OCI-LY1 (cell line): ENCODE measurements around the gene FANK1.

Experiments used
- H2AFZ ChIP-seq: fragments of 200-600 bp; sonication (generic), shearing (Covaris generic); 2 replicates; pipeline ENCODE4 v1.6.0; 2014; ENCODE audit warnings: antibody characterized with exemption, mild to moderate bottlenecking, low read length
- H3F3A ChIP-seq: fragments of 200-600 bp; sonication (generic), shearing (Covaris generic); 2 replicates; pipeline ENCODE4 v1.6.0; 2014; ENCODE audit warnings: mild to moderate bottlenecking, antibody characterized with exemption, low read length, moderate library complexity; ENCODE audit not compliant: insufficient read depth
- H3K27ac ChIP-seq: fragments of 200-600 bp; sonication (generic); 2 replicates; pipeline ENCODE4 v1.5.1; 2014; ENCODE audit warnings: low read length, mixed run types, mild to moderate bottlenecking, low read depth; ENCODE audit not compliant: poor library complexity, severe bottlenecking
- H3K27me3 ChIP-seq: fragments of 200-600 bp; sonication (generic); 2 replicates; pipeline ENCODE4 v1.6.0; 2014; ENCODE audit warnings: antibody characterized with exemption, mild to moderate bottlenecking, low read length, moderate library complexity; ENCODE audit not compliant: insufficient read depth
- H3K36me3 ChIP-seq: fragments of 200-600 bp; sonication (generic); 2 replicates; pipeline ENCODE4 v1.6.1; 2014; ENCODE audit warnings: mild to moderate bottlenecking, antibody characterized with exemption, low read length, moderate library complexity, mixed read lengths; ENCODE audit not compliant: insufficient read depth
- H3K4me1 ChIP-seq: fragments of 200-600 bp; sonication (generic); 2 replicates; pipeline ENCODE4 v1.5.1; 2014; ENCODE audit warnings: mild to moderate bottlenecking, low read length, moderate library complexity; ENCODE audit not compliant: insufficient read depth, severe bottlenecking
- H3K4me2 ChIP-seq: fragments of 200-600 bp; sonication (generic), shearing (Covaris generic); 2 replicates; pipeline ENCODE4 v1.6.1; 2014; ENCODE audit warnings: low read length
- H3K4me3 ChIP-seq: fragments of 200-600 bp; sonication (generic); 2 replicates; pipeline ENCODE4 v1.5.1; 2014; ENCODE audit warnings: low read length, low read depth, mild to moderate bottlenecking, mixed read lengths; ENCODE audit not compliant: poor library complexity, severe bottlenecking
- H3K79me2 ChIP-seq: fragments of 200-600 bp; shearing (Covaris generic); 2 replicates; pipeline ENCODE4 v1.6.1; 2016; ENCODE audit warnings: mixed run types, low read length, mixed read lengths; ENCODE audit not compliant: insufficient read depth
- H3K9ac ChIP-seq: fragments of 200-600 bp; sonication (generic), shearing (Covaris generic); 2 replicates; pipeline ENCODE4 v1.6.1; 2014; ENCODE audit warnings: mild to moderate bottlenecking, low read length, mixed read lengths
- H3K9me2 ChIP-seq: fragments of 200-600 bp; sonication (generic), shearing (Covaris generic); 2 replicates; pipeline ENCODE4 v1.6.1; 2014; ENCODE audit warnings: low read depth, mild to moderate bottlenecking, low read length, mixed read lengths
- H3K9me3 ChIP-seq: fragments of 200-600 bp; shearing (Covaris generic); 2 replicates; pipeline ENCODE4 v1.6.1; 2014; ENCODE audit warnings: low read length, mixed read lengths
- H4K20me1 ChIP-seq: fragments of 200-600 bp; sonication (generic), shearing (Covaris generic); 2 replicates; pipeline ENCODE4 v1.6.0; 2016; ENCODE audit warnings: mild to moderate bottlenecking, low read length; ENCODE audit not compliant: insufficient read depth
- CTCF ChIP-seq: fragments of 200-600 bp; sonication (generic), shearing (Covaris generic); IDR thresholded peaks from 2 replicates; pipeline ENCODE4 v1.5.1; 2017; ENCODE audit warnings: mild to moderate bottlenecking, antibody characterized with exemption, low read length, moderate library complexity, mixed read lengths
- EZH2 ChIP-seq: fragments of 200-600 bp; sonication (generic), shearing (Covaris generic); IDR thresholded peaks from 2 replicates; pipeline ENCODE4 v1.8.0; 2017; ENCODE audit warnings: borderline replicate concordance, mixed run types, mild to moderate bottlenecking, antibody characterized with exemption, low read length, moderate library complexity, mixed read lengths

The FANK1 gene

GRCh38 chr10:125995726-125996304 is 99.5 kb downstream of the FANK1 start:
- Histone ChIP-seq H3F3A (no peaks in the 10 kb centered on the region), H3K4me3 (no peak overlapping the region), H3K4me2 (no peak overlapping the region), H3K9me3 (no peaks in the 10 kb centered on the region), H3K27ac (no peak overlapping the region), H3K9me2 (no peaks in the 10 kb centered on the region), H3K27me3 (no peaks in the 10 kb centered on the region; the same call in 1 of the 2 replicates), H3K79me2 (no peaks in the 10 kb centered on the region), H3K9ac (no peak overlapping the region), H4K20me1 (no peaks in the 10 kb centered on the region), H2AFZ (no peak overlapping the region), H3K4me1 (no peaks in the 10 kb centered on the region), H3K36me3 (no peaks in the 10 kb centered on the region)
- no peak for TF ChIP-seq EZH2
- no peak for TF ChIP-seq CTCF

- H3K9me3 ChIP-seq = no peaks in the 10 kb centered on the region
- TF ChIP-seq CTCF (no peak), EZH2 (no peak)
- no peaks in the 10 kb centered on the region for H3K79me2 ChIP-seq
- no peak overlapping the region for H3K4me2 ChIP-seq
- H3K4me3 ChIP-seq = no peak overlapping the region
- H3F3A ChIP-seq = no peaks in the 10 kb centered on the region
- no peaks in the 10 kb centered on the region for H3K9me2 ChIP-seq
- H3K27me3 ChIP-seq = no peaks in the 10 kb centered on the region; the same call in 1 of the 2 replicates
- no peaks in the 10 kb centered on the region for H4K20me1 ChIP-seq
- no peak overlapping the region for H3K9ac ChIP-seq
- no peak overlapping the region for H2AFZ ChIP-seq
- H3K36me3 ChIP-seq = no peaks in the 10 kb centered on the region
- no peaks in the 10 kb centered on the region for H3K4me1 ChIP-seq
- no peak overlapping the region for H3K27ac ChIP-seq
These were observed 101.2 kb downstream of the FANK1 start for GRCh38 chr10:125997586-125997985.

GRCh38 chr10:125999694-126000093 is 103.3 kb downstream of the FANK1 start:
- Histone ChIP-seq H3K36me3 (no peaks in the 10 kb centered on the region), H3F3A (no peaks in the 10 kb centered on the region), H3K4me3 (no peak overlapping the region), H4K20me1 (no peaks in the 10 kb centered on the region), H3K4me2 (no peak overlapping the region), H3K27ac (no peak overlapping the region), H3K27me3 (no peaks in the 10 kb centered on the region; the same call in 1 of the 2 replicates), H2AFZ (no peak overlapping the region), H3K9ac (no peak overlapping the region), H3K4me1 (no peaks in the 10 kb centered on the region), H3K79me2 (no peaks in the 10 kb centered on the region), H3K9me2 (no peaks in the 10 kb centered on the region), H3K9me3 (no peaks in the 10 kb centered on the region)
- no peak for TF ChIP-seq EZH2
- TF ChIP-seq CTCF = no peak
